NCI-H524 (cell line): ENCODE data around the gene TMEM54.

Experiments
- DNase-seq, 2 experiments: peaks; one replicate each; lab custom pipeline; 2025; lab: John Stamatoyannopoulos, UW

The TMEM54 gene

DNA sequence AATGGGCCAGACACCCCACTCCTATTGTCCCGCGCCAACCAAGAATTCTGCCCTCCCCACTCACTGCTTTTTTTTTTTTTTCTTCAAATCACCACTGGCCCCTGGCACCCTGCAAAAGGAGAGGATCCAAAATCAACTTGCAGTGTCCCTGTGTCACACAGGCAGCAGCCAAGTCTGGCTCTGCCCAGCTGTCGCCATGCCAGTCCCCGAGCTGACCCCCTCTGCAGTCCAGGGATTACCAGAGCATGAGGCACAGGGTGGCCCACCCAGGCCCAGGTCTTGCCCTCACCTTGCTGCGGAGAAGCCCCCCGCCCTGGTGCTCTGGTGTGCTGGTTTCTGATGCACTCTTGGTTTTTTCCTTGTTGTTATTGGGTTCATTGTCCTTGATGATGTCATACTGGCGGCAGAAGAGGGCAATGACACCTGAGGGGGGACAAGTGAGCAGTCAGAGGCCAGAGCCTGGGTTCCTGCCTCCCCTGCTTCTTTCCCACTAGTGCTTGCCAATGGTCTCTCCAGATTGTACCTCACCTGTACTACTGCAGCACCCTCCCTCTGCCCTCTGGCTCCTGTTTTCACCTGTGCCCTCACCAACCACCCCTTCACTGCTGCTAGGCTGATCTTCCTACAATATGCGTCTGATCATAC is 36.7 kb downstream of the TMEM54 start:
- DNase-seq = no peak

DNA sequence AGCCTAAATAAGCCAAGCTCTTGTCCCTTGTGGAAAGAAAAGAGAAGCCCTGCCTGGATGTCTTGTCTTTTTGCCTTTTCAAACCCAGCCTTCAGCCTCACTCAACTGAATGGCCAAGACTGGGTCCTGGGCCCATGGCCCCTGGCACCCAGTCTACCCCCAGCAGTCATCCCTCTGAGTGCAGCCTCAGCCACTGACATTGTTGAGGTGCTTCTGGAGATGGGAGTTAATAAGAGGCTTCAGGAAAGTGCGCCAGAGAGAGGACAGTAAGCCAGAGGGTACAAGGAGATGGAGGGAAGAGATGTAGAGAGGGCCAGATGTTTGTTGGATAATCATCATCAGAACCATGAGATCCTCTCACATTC is 37.3 kb downstream of the TMEM54 start:
- DNase-seq = no peak

DNA sequence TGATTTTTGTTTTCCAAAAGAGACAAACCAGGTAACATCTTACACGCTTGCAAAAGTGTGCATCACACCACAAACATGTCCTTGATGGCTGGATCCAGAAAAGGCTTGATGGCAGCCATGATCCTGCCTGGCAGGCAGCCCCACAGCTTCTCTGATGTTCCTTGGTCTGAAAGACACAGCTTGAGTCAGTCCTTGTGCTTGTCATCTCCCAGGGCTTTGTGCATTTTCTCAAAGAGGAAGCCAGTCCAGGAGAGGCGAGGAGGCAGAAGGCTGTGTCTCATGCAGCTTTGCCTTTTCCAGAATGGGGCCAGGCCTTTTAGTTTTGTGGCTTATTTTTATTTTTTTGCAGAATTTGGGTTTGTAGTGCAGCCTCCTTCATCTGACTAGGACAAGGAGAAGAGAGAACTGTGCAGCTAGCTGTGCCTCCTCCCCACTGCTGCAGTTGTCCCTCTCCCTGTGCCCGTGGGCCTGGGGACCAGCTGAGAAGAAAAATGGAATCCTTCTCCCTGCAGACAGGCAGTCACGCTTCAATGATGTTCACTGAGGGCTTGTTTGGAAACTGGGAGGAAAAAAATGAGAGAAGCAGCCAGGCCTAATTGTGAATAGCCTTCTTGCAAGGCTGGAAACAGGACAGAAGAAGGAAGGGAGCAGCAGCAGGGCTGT is 37.8 kb downstream of the TMEM54 start:
- no peak for DNase-seq

DNA sequence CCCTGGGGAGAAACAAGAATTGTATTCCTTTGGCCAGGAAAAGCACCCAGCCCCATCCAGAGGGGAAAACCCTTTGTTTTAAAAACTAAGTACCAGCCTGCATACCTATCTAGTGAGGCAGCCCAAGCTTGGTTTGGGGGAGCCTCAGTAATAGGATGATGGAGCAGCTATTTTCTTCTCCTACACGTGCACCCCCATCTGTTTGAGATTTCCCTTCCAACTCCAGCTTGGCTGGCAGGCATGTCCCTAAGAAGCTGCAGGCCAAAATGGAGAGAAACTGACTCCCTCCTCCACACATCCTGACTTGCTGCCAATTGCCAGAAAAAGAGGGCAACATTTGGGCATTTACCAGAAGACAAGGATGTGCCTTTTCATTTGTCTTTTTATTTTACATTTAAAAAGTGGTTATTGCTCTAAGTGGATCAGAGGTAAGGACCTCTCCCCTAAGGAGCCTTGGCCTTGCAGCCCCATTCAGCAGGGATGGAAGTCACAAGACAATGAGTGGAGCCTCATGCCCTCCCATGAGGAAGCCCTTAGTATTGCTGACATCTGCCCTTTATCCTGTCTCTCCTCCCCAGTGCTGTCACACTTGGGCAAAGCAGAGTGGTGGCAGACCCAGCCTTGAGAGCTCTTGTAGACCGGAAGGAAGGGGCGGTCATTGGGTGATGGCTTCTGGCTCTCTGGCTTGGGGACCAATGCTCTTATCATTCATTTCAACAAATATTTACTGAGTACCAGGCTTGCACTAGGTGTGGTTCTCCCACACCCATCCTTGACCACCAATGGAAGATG is 39.1 kb downstream of the TMEM54 start:
- no peak for DNase-seq

DNA sequence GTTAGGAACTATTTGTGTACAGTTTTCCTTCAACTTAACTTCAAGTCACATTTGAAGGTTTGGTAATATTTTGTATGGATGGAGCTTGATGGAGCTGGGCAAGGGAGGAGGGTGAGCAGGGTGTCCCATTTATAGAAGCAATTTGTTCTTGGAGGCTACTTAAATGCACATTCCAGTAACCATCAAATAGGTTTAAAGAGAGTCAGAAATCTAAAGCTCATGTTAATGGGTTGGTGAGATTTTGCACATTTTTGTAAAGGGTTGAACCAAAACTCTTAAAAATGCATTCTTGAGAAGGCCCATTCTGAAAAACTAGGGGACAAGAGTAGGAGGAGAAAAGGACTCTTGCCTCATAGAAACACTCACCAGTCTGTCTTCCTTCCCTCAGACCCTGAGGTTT is 40.6 kb downstream of the TMEM54 start:
- DNase-seq = no peak

DNA sequence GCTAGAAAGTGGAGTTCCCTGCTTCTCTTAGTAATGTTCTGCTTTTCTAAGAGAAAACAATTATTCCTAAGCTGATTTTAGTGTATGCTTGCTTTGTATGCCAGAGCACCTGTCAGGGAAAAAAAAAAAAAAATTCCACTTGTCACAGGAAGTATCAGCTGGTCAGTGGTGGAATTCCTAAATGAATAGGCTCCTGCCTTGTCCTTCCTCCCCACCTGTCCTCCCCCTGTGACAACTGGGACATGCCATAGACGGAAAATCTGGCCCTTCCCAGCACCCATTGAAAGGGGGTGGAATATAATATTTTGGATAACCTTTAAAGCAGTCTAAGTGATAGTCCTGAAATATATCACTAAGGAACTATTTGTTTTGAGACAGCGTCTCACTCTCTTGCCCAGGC is 41.3 kb downstream of the TMEM54 start:
- DNase-seq = no peak

DNA sequence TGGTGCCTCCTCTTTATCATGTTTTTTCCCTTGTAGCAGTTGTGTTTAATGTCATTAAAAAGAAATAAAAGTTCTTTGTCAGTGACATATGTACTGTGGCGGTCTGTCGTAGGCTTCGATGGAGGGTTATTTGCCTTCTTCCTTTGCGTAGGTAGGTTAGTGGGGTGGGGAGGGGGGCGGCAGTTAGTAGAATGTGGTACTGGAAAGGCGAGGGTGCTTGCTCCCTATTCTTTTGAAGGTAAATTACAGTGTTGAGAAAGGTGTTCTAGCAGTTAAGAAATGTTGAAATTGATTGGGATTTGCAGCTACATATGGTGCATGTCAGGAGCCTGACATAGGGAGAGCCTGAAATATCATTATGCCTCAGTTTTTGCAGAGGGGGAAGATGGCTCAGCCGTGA is 42.4 kb downstream of the TMEM54 start:
- no peak for DNase-seq

DNA sequence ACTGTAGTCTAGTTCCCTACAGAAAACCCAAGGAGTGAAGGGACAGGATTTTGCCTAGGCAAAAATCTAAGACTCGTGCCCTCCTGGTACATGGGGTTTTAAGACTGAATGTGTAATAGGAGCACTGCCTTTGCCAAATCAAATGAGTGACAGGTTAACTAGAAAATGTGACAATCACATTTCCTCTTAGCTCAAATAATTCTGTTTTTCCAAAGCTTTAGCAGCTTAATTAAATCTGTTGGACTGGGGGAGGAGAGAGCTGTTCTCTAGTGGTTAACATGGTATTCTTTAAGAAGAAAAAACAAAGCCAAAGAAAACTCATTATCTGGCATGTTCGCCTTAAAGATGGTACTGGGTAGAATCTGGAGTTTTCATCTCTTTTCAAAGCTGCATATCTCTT is 43.1 kb downstream of the TMEM54 start:
- DNase-seq = no peak

DNA sequence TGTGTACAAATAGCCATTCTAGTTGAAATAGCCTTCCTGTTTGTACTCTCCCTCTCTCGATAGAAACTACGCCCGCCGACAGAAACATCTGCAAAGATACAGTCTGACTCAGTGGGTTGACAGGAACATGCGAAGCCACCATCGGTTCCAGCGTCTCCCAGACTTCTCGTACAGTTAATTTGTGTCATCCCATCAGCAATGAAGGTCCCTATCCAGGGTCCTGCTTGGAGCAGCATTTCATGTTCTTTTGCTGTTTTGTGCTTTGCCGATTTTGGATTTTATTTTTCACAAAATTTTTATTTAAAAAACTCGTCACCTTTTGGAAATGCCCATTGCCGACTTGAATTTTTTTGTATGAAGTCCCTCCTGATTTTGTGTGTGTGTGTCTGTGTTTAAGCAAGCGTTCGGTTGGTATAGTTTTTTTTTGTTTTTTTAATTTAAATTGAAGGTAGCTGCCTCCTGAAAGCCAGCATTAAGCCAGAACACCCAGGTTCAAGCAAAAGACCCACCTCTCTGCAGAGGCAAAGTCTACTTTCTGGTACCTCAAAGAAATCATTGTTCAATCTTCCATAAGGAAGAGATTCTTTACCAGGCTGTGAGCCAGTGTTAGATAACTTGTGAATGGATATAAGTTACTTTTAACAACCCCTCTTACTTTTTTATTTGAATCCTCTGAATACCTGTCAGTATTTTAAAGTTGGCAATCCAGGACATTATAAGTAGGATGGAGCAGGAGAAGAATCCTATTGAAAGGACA is 45.1 kb downstream of the TMEM54 start:
- no peak for DNase-seq

DNA sequence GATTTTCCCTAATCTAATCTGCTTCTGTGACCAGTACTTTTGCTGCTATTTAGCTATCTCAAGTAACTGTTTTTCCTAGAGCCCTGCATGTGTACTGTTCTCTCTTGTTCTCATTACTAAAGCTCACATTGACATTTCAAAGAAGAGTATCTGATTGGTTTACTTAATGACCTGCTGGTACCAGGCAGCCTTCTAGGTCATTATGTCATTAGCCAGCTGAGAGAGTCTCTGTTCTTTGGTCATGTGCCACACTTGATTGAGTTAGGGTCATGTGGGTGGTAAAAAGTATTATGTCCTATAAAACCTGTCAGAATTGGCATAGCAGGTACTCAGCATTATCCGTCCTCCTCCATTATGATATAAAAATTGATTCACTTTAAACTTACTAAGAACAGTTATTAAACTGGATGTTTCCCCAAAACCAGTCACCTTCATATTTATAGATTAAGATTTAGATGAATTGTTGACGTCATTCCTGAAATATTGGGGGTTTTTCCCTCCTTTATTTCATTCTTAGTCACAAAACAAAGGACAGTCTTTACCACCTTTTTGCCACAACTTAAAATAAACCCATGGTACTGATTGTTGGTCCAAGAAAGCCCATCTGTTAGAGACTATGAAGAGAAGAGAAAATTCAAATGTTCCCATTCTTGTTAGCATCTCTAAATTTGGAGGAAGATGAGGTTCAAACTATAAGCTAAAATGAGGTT is 52.7 kb downstream of the TMEM54 start:
- no peak for DNase-seq
